ENCODE results near the gene MAGEC2. TPM values are rescaled to one million over a fixed set of nuclear protein-coding genes. Genes with fewer than 3 reads are reported as not detected.

MAGEC2 gene
- total RNA-seq, 1 experiment from 2014 or later: 0.09 TPM

GRCh38 chrX:142251202-142251601, 46.1 kb upstream of the MAGEC2 start:
- H3K4me3 Mint-ChIP-seq: no peak overlapping the region
- no peak for DNase-seq (ENCODE audit: low spot score)
- no peak overlapping the region for H3K27ac Mint-ChIP-seq
- CTCF ChIA-PET: no interaction called here
- POLR2A ChIA-PET: no interaction called here
- peaks cover 28% of the 10 kb centered on the region for H3K9me3 Mint-ChIP-seq
- TF ChIP-seq ZBTB21 (CRISPR knock-in tag; IDR thresholded peaks at IDR 0.05; ENCODE audit: borderline replicate concordance) (no peak), ZNF263 (CRISPR knock-in tag; IDR thresholded peaks at IDR 0.05; ENCODE audit: low read depth) (no peak), SMAD4 (CRISPR knock-in tag; IDR thresholded peaks at IDR 0.05) (no peak)
- no peaks in the 10 kb centered on the region; the same call in 1 of the 2 replicates for H3K27me3 Mint-ChIP-seq (ENCODE audit: low read depth)
- H3K36me3 Mint-ChIP-seq: peaks cover 5% of the 10 kb centered on the region; the same call in 1 of the 2 replicates
- no peaks in the 10 kb centered on the region for H3K4me1 Mint-ChIP-seq
- ATAC-seq: no peak

GRCh38 chrX:142250502-142250901, 45.4 kb upstream of the MAGEC2 start:
- ATAC-seq: no peak
- Mint-ChIP-seq H3K27ac (no peak overlapping the region), H3K4me3 (no peak overlapping the region), H3K4me1 (no peaks in the 10 kb centered on the region), H3K9me3 (peaks cover 28% of the 10 kb centered on the region), H3K27me3 (ENCODE audit: low read depth) (no peaks in the 10 kb centered on the region; the same call in 1 of the 2 replicates), H3K36me3 (peaks cover 5% of the 10 kb centered on the region; the same call in 1 of the 2 replicates)
- ChIA-PET CTCF (no interaction called here), POLR2A (no interaction called here)
- TF ChIP-seq ZNF219 (CRISPR knock-in tag; IDR thresholded peaks at IDR 0.05; ENCODE audit: borderline replicate concordance): no peak
- TF ChIP-seq CDX4 (CRISPR knock-in tag; IDR thresholded peaks at IDR 0.05; ENCODE audit: borderline replicate concordance): no peak
- DNase-seq (ENCODE audit: low spot score): no peak

- DNase-seq (ENCODE audit: low spot score) (no peak), ATAC-seq (no peak)
- no peak for TF ChIP-seq ZNF317 (CRISPR knock-in tag; IDR thresholded peaks at IDR 0.05; ENCODE audit: borderline replicate concordance, low read depth)
- Mint-ChIP-seq H3K27ac (no peak overlapping the region), H3K4me3 (no peak overlapping the region), H3K36me3 (peaks cover 5% of the 10 kb centered on the region; the same call in 1 of the 2 replicates), H3K4me1 (no peaks in the 10 kb centered on the region), H3K9me3 (peaks cover 28% of the 10 kb centered on the region), H3K27me3 (ENCODE audit: low read depth) (no peaks in the 10 kb centered on the region; the same call in none of the 2 replicates)
- ChIA-PET CTCF (no interaction called here), POLR2A (no interaction called here)
Measured at GRCh38 chrX:142249721-142250120, 44.6 kb upstream of the MAGEC2 start.

GRCh38 chrX:142244568-142244967, 39.5 kb upstream of the MAGEC2 start:
- ChIA-PET POLR2A (no interaction called here), CTCF (no interaction called here)
- no peaks in the 10 kb centered on the region for H3K4me1 Mint-ChIP-seq
- H3K4me3 Mint-ChIP-seq: no peak overlapping the region
- H3K27me3 Mint-ChIP-seq (ENCODE audit: low read depth): no peaks in the 10 kb centered on the region; the same call in none of the 2 replicates
- H3K27ac Mint-ChIP-seq: no peak overlapping the region
- no peaks in the 10 kb centered on the region; the same call in none of the 2 replicates for H3K36me3 Mint-ChIP-seq
- ATAC-seq: no peak
- no peak for DNase-seq (ENCODE audit: low spot score)
- H3K9me3 Mint-ChIP-seq: peaks cover 12% of the 10 kb centered on the region
- TF ChIP-seq ZBTB43 (CRISPR knock-in tag; IDR thresholded peaks at IDR 0.05) (no peak), TP53 (CRISPR knock-in tag; IDR thresholded peaks at IDR 0.05) (no peak), AR (CRISPR knock-in tag; IDR thresholded peaks at IDR 0.05) (no peak), USF2 (CRISPR knock-in tag; IDR thresholded peaks at IDR 0.05) (no peak), RELA (CRISPR knock-in tag; IDR thresholded peaks at IDR 0.05; ENCODE audit: borderline replicate concordance) (no peak), NR2C2 (CRISPR knock-in tag; IDR thresholded peaks at IDR 0.05) (no peak), FOXP1 (CRISPR knock-in tag; IDR thresholded peaks at IDR 0.05; ENCODE audit: borderline replicate concordance) (no peak), ZNF512 (CRISPR knock-in tag; IDR thresholded peaks at IDR 0.05; ENCODE audit: borderline replicate concordance) (no peak), MYBL2 (CRISPR knock-in tag; IDR thresholded peaks at IDR 0.05) (no peak), ZMAT4 (CRISPR knock-in tag; IDR thresholded peaks at IDR 0.05) (no peak), ZNF416 (CRISPR knock-in tag; IDR thresholded peaks at IDR 0.05) (no peak), TEAD1 (CRISPR knock-in tag; IDR thresholded peaks at IDR 0.05) (no peak), E2F5 (CRISPR knock-in tag; IDR thresholded peaks at IDR 0.05) (no peak), ZNF671 (CRISPR knock-in tag; IDR thresholded peaks at IDR 0.05) (no peak)

All from WTC11 (cell line).